GM23338 (cell line): ENCODE results near the gene DMRT2. TPM values are rescaled to one million over a fixed set of nuclear protein-coding genes. Genes with fewer than 3 reads are reported as not detected.

Source experiments
- ATAC-seq: fragments of 200-7000 bp; cut with Tn5 transposase; 3 replicates; pipeline ENCODE4 v1.9.1; 2020
- DNase-seq: peaks from one replicate; pipeline ENCODE4 v3.0.0-alpha.2; 2015; ENCODE audit warnings: low spot score
- H2AFZ ChIP-seq: fragments of 200-600 bp; sonication (generic); 2 replicates; pipeline ENCODE4 v1.8.0; 2016; ENCODE audit warnings: antibody characterized with exemption, mild to moderate bottlenecking, moderate library complexity
- H3F3A ChIP-seq: fragments of 200-600 bp; sonication (generic); replicated peaks from 2 replicates; pipeline ENCODE4 v1.8.0; 2017; ENCODE audit warnings: antibody characterized with exemption, mixed run types, low read depth
- H3K27ac ChIP-seq: fragments of 200-600 bp; sonication (generic); 2 replicates; pipeline ENCODE4 v1.6.1; 2016; ENCODE audit warnings: low read depth
- H3K27me3 ChIP-seq: fragments of 200-600 bp; sonication (generic); 2 replicates; pipeline ENCODE4 v1.8.0; 2016; ENCODE audit warnings: mild to moderate bottlenecking, mixed run types, moderate library complexity; ENCODE audit not compliant: insufficient read depth
- H3K36me3 ChIP-seq: fragments of 200-600 bp; sonication (generic); 2 replicates; pipeline ENCODE4 v1.8.0; 2016; ENCODE audit warnings: mild to moderate bottlenecking; ENCODE audit not compliant: insufficient read depth
- H3K4me1 ChIP-seq: fragments of 200-600 bp; sonication (generic); 2 replicates; pipeline ENCODE4 v1.8.0; 2016; ENCODE audit warnings: mild to moderate bottlenecking, moderate library complexity; ENCODE audit not compliant: insufficient read depth
- H3K4me2 ChIP-seq: fragments of 200-600 bp; sonication (generic); 2 replicates; pipeline ENCODE4 v1.7.1; 2017; ENCODE audit warnings: mixed run types
- H3K4me3 ChIP-seq: fragments of 200-600 bp; sonication (generic); 2 replicates; pipeline ENCODE4 v1.6.1; 2016; ENCODE audit warnings: mixed run types
- H3K79me2 ChIP-seq: fragments of 200-600 bp; sonication (generic); replicated peaks from 2 replicates; pipeline ENCODE4 v1.8.0; 2017; ENCODE audit warnings: mild to moderate bottlenecking; ENCODE audit not compliant: insufficient read depth
- H3K9me2 ChIP-seq: fragments of 200-600 bp; sonication (generic); 2 replicates; pipeline ENCODE4 v1.8.0; 2017; ENCODE audit not compliant: insufficient read depth
- H4K20me1 ChIP-seq: fragments of 200-600 bp; sonication (generic); replicated peaks from 2 replicates; pipeline ENCODE4 v1.8.0; 2017; ENCODE audit warnings: mild to moderate bottlenecking; ENCODE audit not compliant: insufficient read depth
- H3K27ac Mint-ChIP-seq: 2 replicates; pipeline ENCODE4 v1.8.0; 2020; ENCODE audit warnings: inconsistent platforms, mild to moderate bottlenecking, moderate library complexity, mixed read lengths
- H3K27me3 Mint-ChIP-seq: 3 replicates; pipeline ENCODE4 v1.8.0; 2022; ENCODE audit warnings: low read depth, mild to moderate bottlenecking, moderate library complexity, mixed read lengths, inconsistent platforms; ENCODE audit not compliant: insufficient read depth, poor library complexity
- H3K36me3 Mint-ChIP-seq: 3 replicates; pipeline ENCODE4 v1.8.0; 2021; ENCODE audit warnings: low read depth, mild to moderate bottlenecking, inconsistent platforms, moderate library complexity, mixed read lengths
- H3K4me1 Mint-ChIP-seq: 3 replicates; pipeline ENCODE4 v1.8.0; 2020; ENCODE audit warnings: mild to moderate bottlenecking, inconsistent platforms, mixed read lengths
- H3K4me3 Mint-ChIP-seq: 3 replicates; pipeline ENCODE4 v1.8.0; 2021; ENCODE audit warnings: moderate library complexity, mild to moderate bottlenecking, inconsistent platforms, mixed read lengths
- H3K9me3 Mint-ChIP-seq: 3 replicates; pipeline ENCODE4 v1.8.0; 2020; ENCODE audit warnings: moderate library complexity, mild to moderate bottlenecking, inconsistent platforms, mixed read lengths
- EZH2 ChIP-seq: fragments of 200-600 bp; sonication (generic); IDR thresholded peaks from one replicate; pipeline ENCODE4 v1.8.0; 2017; ENCODE audit warnings: antibody characterized with exemption, mild to moderate bottlenecking, low read depth; ENCODE audit not compliant: unreplicated experiment
- ZNF114 ChIP-seq: fragments of 250-450 bp; sonication (Bioruptor Pico); IDR thresholded peaks from 2 replicates; pipeline ENCODE4 v1.5.0; 2020; ENCODE audit warnings: mild to moderate bottlenecking, moderate library complexity
- ZNF331 ChIP-seq: fragments of 250-450 bp; sonication (Bioruptor Pico); IDR thresholded peaks from 2 replicates; pipeline ENCODE4 v1.5.0; 2020; ENCODE audit warnings: low read depth, mild to moderate bottlenecking, moderate library complexity
- polyA plus RNA-seq: library from polyadenylated mRNA; unstranded; fragments of >200 nt; fragmentation: Nextera tagmentation; extraction: Ambion mirVana; gene quantifications from 2 replicates; pipeline ENCODE4 v1.2.1, GENCODE V29; 2016
- total RNA-seq: library from RNA; depleted of rRNA; stranded (reverse); fragments of >200 nt; shearing (Covaris generic); gene quantifications from 2 replicates; pipeline ENCODE4 v1.2.3, GENCODE V29; 2014
- TF ChIP-seq, protein P1 (sequence below): IDR thresholded peaks from one replicate; pipeline ENCODE4 v1.6.1; 2018; ENCODE audit warnings: antibody characterized with exemption; ENCODE audit not compliant: unreplicated experiment
- TF ChIP-seq, protein P2 (sequence below): fragments of 250-450 bp; sonication (Bioruptor Pico); IDR thresholded peaks from 2 replicates; pipeline ENCODE4 v1.5.0; 2020; ENCODE audit warnings: mild to moderate bottlenecking, moderate library complexity
- TF ChIP-seq, protein P3 (sequence below): IDR thresholded peaks from 2 replicates; pipeline ENCODE4 v1.6.1; 2016; ENCODE audit warnings: antibody characterized with exemption
- TF ChIP-seq, protein P4 (sequence below), 2 experiments: fragments of 200-600 bp in 1 of 2; sonication (generic) in 1 of 2; conservative IDR thresholded peaks; 2 replicates each; pipeline versions ENCODE4 v1.5.1 to v1.6.1; 2016 to 2017; ENCODE audit warnings: antibody characterized with exemption in 2 of 2, low read depth in 2 of 2, mild to moderate bottlenecking in 2 of 2, moderate library complexity in 1 of 2

DMRT2 gene
- total and polyA plus RNA-seq, 2 experiments from 2014 or later: not detected

DNA sequence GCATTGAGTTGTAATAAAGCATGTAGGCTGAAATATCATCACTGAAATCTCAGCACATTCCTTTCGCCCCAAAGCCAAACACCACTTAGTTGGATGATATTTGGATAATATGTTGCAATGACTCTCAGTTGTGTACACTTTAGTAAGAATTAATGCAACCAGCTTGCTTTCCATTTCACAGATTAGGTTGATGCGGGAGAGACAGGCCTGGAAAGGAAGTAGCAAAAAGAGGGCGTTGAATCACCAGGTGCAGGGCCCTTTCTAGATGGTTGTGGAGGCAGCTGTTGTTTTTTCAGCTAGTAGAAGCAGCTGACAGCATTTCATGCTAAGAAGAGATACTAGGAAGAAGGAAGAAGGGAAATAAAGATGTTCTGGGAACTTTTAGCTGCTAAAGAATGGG lies 42.8 kb upstream of the DMRT2 start (continued):
- TF ChIP-seq, protein P1, sequence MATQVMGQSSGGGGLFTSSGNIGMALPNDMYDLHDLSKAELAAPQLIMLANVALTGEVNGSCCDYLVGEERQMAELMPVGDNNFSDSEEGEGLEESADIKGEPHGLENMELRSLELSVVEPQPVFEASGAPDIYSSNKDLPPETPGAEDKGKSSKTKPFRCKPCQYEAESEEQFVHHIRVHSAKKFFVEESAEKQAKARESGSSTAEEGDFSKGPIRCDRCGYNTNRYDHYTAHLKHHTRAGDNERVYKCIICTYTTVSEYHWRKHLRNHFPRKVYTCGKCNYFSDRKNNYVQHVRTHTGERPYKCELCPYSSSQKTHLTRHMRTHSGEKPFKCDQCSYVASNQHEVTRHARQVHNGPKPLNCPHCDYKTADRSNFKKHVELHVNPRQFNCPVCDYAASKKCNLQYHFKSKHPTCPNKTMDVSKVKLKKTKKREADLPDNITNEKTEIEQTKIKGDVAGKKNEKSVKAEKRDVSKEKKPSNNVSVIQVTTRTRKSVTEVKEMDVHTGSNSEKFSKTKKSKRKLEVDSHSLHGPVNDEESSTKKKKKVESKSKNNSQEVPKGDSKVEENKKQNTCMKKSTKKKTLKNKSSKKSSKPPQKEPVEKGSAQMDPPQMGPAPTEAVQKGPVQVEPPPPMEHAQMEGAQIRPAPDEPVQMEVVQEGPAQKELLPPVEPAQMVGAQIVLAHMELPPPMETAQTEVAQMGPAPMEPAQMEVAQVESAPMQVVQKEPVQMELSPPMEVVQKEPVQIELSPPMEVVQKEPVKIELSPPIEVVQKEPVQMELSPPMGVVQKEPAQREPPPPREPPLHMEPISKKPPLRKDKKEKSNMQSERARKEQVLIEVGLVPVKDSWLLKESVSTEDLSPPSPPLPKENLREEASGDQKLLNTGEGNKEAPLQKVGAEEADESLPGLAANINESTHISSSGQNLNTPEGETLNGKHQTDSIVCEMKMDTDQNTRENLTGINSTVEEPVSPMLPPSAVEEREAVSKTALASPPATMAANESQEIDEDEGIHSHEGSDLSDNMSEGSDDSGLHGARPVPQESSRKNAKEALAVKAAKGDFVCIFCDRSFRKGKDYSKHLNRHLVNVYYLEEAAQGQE: no peak
- TF ChIP-seq, protein P2, sequence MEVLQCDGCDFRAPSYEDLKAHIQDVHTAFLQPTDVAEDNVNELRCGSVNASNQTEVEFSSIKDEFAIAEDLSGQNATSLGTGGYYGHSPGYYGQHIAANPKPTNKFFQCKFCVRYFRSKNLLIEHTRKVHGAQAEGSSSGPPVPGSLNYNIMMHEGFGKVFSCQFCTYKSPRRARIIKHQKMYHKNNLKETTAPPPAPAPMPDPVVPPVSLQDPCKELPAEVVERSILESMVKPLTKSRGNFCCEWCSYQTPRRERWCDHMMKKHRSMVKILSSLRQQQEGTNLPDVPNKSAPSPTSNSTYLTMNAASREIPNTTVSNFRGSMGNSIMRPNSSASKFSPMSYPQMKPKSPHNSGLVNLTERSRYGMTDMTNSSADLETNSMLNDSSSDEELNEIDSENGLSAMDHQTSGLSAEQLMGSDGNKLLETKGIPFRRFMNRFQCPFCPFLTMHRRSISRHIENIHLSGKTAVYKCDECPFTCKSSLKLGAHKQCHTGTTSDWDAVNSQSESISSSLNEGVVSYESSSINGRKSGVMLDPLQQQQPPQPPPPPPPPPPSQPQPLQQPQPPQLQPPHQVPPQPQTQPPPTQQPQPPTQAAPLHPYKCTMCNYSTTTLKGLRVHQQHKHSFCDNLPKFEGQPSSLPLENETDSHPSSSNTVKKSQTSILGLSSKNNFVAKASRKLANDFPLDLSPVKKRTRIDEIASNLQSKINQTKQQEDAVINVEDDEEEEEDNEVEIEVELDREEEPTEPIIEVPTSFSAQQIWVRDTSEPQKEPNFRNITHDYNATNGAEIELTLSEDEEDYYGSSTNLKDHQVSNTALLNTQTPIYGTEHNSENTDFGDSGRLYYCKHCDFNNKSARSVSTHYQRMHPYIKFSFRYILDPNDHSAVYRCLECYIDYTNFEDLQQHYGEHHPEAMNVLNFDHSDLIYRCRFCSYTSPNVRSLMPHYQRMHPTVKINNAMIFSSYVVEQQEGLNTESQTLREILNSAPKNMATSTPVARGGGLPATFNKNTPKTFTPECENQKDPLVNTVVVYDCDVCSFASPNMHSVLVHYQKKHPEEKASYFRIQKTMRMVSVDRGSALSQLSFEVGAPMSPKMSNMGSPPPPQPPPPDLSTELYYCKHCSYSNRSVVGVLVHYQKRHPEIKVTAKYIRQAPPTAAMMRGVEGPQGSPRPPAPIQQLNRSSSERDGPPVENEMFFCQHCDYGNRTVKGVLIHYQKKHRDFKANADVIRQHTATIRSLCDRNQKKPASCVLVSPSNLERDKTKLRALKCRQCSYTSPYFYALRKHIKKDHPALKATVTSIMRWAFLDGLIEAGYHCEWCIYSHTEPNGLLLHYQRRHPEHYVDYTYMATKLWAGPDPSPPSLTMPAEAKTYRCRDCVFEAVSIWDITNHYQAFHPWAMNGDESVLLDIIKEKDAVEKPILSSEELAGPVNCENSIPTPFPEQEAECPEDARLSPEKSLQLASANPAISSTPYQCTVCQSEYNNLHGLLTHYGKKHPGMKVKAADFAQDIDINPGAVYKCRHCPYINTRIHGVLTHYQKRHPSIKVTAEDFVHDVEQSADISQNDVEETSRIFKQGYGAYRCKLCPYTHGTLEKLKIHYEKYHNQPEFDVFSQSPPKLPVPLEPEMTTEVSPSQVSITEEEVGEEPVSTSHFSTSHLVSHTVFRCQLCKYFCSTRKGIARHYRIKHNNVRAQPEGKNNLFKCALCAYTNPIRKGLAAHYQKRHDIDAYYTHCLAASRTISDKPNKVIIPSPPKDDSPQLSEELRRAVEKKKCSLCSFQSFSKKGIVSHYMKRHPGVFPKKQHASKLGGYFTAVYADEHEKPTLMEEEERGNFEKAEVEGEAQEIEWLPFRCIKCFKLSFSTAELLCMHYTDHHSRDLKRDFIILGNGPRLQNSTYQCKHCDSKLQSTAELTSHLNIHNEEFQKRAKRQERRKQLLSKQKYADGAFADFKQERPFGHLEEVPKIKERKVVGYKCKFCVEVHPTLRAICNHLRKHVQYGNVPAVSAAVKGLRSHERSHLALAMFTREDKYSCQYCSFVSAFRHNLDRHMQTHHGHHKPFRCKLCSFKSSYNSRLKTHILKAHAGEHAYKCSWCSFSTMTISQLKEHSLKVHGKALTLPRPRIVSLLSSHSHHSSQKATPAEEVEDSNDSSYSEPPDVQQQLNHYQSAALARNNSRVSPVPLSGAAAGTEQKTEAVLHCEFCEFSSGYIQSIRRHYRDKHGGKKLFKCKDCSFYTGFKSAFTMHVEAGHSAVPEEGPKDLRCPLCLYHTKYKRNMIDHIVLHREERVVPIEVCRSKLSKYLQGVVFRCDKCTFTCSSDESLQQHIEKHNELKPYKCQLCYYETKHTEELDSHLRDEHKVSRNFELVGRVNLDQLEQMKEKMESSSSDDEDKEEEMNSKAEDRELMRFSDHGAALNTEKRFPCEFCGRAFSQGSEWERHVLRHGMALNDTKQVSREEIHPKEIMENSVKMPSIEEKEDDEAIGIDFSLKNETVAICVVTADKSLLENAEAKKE (CRISPR knock-in tag): no peak
- TF ChIP-seq, protein P3, sequence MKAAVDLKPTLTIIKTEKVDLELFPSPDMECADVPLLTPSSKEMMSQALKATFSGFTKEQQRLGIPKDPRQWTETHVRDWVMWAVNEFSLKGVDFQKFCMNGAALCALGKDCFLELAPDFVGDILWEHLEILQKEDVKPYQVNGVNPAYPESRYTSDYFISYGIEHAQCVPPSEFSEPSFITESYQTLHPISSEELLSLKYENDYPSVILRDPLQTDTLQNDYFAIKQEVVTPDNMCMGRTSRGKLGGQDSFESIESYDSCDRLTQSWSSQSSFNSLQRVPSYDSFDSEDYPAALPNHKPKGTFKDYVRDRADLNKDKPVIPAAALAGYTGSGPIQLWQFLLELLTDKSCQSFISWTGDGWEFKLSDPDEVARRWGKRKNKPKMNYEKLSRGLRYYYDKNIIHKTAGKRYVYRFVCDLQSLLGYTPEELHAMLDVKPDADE: no peak

DNA sequence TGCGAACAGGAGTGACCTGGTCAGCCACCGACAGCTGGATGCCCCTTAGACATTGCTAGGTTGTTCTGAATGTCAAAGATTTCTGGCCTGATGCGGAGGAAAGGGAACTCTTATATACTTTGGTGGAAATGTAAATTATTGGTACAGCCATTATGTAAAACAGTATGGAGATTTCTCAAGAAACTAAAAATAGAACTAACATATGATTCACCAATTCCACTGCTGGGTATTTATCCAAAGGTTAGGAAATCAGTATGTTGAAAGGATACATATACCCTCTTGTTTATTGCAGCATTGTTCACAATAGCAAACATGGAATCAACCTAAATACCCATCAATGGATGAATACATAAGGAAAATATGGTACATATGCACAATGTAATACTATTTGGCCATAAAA lies 41.9 kb upstream of the DMRT2 start:
- no peaks in the 10 kb centered on the region for H3K79me2 ChIP-seq
- no peak overlapping the region for H3K27ac ChIP-seq
- no peak for DNase-seq
- no peak overlapping the region for H2AFZ ChIP-seq
- no peak overlapping the region for H3K4me3 Mint-ChIP-seq
- H3K9me2 ChIP-seq: no peaks in the 10 kb centered on the region
- peaks cover 4% of the 10 kb centered on the region; the same call in 1 of the 2 replicates for H3K27me3 ChIP-seq
- H3K36me3 Mint-ChIP-seq: no peaks in the 10 kb centered on the region
- H3K4me2 ChIP-seq: no peak overlapping the region
- ATAC-seq: no peak
- no peaks in the 10 kb centered on the region for H3K36me3 ChIP-seq
- no peaks in the 10 kb centered on the region; the same call in 2 of the 3 replicates for H3K9me3 Mint-ChIP-seq
- H3F3A ChIP-seq: no peaks in the 10 kb centered on the region
- H3K4me3 ChIP-seq: no peak overlapping the region
- peaks cover 3% of the 10 kb centered on the region for H3K4me1 ChIP-seq
- peaks cover 8% of the 10 kb centered on the region for H3K27me3 Mint-ChIP-seq
- H3K4me1 Mint-ChIP-seq: peaks cover 6% of the 10 kb centered on the region; the same call in 2 of the 3 replicates
- H4K20me1 ChIP-seq: no peaks in the 10 kb centered on the region
- no peak overlapping the region for H3K27ac Mint-ChIP-seq
- TF ChIP-seq, protein P4, sequence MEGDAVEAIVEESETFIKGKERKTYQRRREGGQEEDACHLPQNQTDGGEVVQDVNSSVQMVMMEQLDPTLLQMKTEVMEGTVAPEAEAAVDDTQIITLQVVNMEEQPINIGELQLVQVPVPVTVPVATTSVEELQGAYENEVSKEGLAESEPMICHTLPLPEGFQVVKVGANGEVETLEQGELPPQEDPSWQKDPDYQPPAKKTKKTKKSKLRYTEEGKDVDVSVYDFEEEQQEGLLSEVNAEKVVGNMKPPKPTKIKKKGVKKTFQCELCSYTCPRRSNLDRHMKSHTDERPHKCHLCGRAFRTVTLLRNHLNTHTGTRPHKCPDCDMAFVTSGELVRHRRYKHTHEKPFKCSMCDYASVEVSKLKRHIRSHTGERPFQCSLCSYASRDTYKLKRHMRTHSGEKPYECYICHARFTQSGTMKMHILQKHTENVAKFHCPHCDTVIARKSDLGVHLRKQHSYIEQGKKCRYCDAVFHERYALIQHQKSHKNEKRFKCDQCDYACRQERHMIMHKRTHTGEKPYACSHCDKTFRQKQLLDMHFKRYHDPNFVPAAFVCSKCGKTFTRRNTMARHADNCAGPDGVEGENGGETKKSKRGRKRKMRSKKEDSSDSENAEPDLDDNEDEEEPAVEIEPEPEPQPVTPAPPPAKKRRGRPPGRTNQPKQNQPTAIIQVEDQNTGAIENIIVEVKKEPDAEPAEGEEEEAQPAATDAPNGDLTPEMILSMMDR (conservative IDR thresholded peaks at IDR 0.05; ENCODE audit: low read depth in 2 of 2): no peak
- TF ChIP-seq ZNF331: no peak
- TF ChIP-seq EZH2: no peak
- no peak for TF ChIP-seq ZNF114
- TF ChIP-seq, protein P1: no peak
